K562 (cell line): Measurements from ENCODE around the gene EGR4.

Experiments used
- NKRF ChIP-seq: fragments of 450-650 bp; IDR thresholded peaks from 2 replicates; pipeline ENCODE4 v1.6.1; 2016; ENCODE audit warnings: borderline replicate concordance
- NR2C2 ChIP-seq, 2 experiments: fragments of 200-800 bp in 1 of 2; sonication (Bioruptor generic) in 1 of 2; sonication (generic) in 1 of 2; formaldehyde crosslinking in 1 of 2; IDR thresholded peaks; 2 replicates each; pipeline versions ENCODE4 v1.6.1 to v1.8.0; 2016 to 2022; ENCODE audit warnings: mild to moderate bottlenecking in 1 of 2, missing compliant biosample characterization in 1 of 2, missing genetic modification characterization in 1 of 2, missing genetic modification reagents in 1 of 2
- POLR2A ChIP-seq: fragments of 450-650 bp; conservative IDR thresholded peaks from 2 replicates; pipeline ENCODE4 v1.6.1; 2016
- REST ChIP-seq, 2 experiments: fragments of 450-650 bp; formaldehyde crosslinking in 1 of 2; IDR thresholded peaks; 2 replicates each; pipeline versions ENCODE4 v1.4.0 to v1.6.1; 2014 to 2020; ENCODE audit warnings: mild to moderate bottlenecking in 2 of 2, borderline replicate concordance in 1 of 2, low read depth in 1 of 2
- SAFB ChIP-seq: fragments of 200-400 bp; formaldehyde crosslinking; IDR thresholded peaks from 2 replicates; pipeline ENCODE4 v1.6.1; 2017; ENCODE audit warnings: low read depth, low read length, borderline replicate concordance
- SIX5 ChIP-seq, 2 experiments: IDR thresholded peaks; 2 replicates each; pipeline ENCODE4 v1.6.1; 2011; ENCODE audit warnings: low read length in 2 of 2, borderline replicate concordance in 1 of 2, low read depth in 1 of 2, mild to moderate bottlenecking in 1 of 2, moderate library complexity in 1 of 2; ENCODE audit not compliant: insufficient read depth in 1 of 2
- SMARCC2 ChIP-seq: fragments of 450-650 bp; IDR thresholded peaks from 2 replicates; pipeline ENCODE4 v1.6.1; 2017; ENCODE audit warnings: antibody characterized with exemption, moderate library complexity, mild to moderate bottlenecking, low read depth

- TF ChIP-seq POLR2A (no peak), SIX5 (IDR thresholded peaks at IDR 0.05; ENCODE audit: borderline replicate concordance in 1 of 2, insufficient read depth in 1 of 2, low read depth in 1 of 2, low read length in 2 of 2) (no peak), SMARCC2 (no peak), NKRF (no peak), NR2C2 (CRISPR knock-in tag; IDR thresholded peaks at IDR 0.05) (no peak), NR2C2 (tag; IDR thresholded peaks at IDR 0.05) (no peak), SAFB (no peak), REST (IDR thresholded peaks at IDR 0.05; ENCODE audit: borderline replicate concordance) (no peak), REST (CRISPR knock-in tag; IDR thresholded peaks at IDR 0.05; ENCODE audit: low read depth) (no peak)
These were observed 45.9 kb upstream of the EGR4 start for GRCh38 chr2:73339201-73339600.
